Activated CD4-positive, alpha-beta memory T cell treated with anti-CD3 and anti-CD28 coated beads for 36 hours (primary cell): ENCODE data around the gene WSB2. TPM values are rescaled to one million over a fixed set of nuclear protein-coding genes. Genes with fewer than 3 reads are reported as not detected.

ENCODE experiments used
- CTCF ChIA-PET: fragments of 350-600 bp; sonication (Branson Sonifier 250); formaldehyde crosslinking; loops from one replicate; lab custom pipeline; 2021; ENCODE audit warnings: antibody characterized with exemption, inconsistent platforms; lab: Charles Lee
- POLR2A ChIA-PET: fragments of 350-600 bp; sonication (Branson Sonifier 250); formaldehyde crosslinking; loops from one replicate; lab custom pipeline; 2021; ENCODE audit warnings: antibody characterized with exemption; lab: Charles Lee
- DNase-seq: peaks from one replicate; pipeline ENCODE4 v3.0.0-alpha.2; 2020
- H3K27ac Mint-ChIP-seq: one replicate; pipeline ENCODE4 v1.8.0; 2021; ENCODE audit warnings: mixed read lengths
- H3K27me3 Mint-ChIP-seq: one replicate; pipeline ENCODE4 v1.8.0; 2021; ENCODE audit warnings: mixed read lengths
- H3K36me3 Mint-ChIP-seq: one replicate; pipeline ENCODE4 v1.8.0; 2021; ENCODE audit warnings: mixed read lengths
- H3K4me1 Mint-ChIP-seq: one replicate; pipeline ENCODE4 v1.8.0; 2021; ENCODE audit warnings: low read depth, mixed read lengths
- H3K4me3 Mint-ChIP-seq: one replicate; pipeline ENCODE4 v1.8.0; 2021; ENCODE audit warnings: mild to moderate bottlenecking, mixed read lengths
- H3K9me3 Mint-ChIP-seq: one replicate; pipeline ENCODE4 v1.8.0; 2021; ENCODE audit warnings: mixed read lengths
- intact Hi-C: fragments of 100-400 bp; cut with micrococcal nuclease; formaldehyde crosslinking; loops from one replicate; pipeline ENCODE4 v1.15.1; 2023
- total RNA-seq, 2 experiments: library from RNA; stranded (reverse); gene quantifications; one replicate each; pipeline ENCODE4 v1.2.3, GENCODE V29; 2021

The WSB2 gene
- total RNA-seq, 2 experiments from 2014 or later: 93.2 to 102 TPM

DNA sequence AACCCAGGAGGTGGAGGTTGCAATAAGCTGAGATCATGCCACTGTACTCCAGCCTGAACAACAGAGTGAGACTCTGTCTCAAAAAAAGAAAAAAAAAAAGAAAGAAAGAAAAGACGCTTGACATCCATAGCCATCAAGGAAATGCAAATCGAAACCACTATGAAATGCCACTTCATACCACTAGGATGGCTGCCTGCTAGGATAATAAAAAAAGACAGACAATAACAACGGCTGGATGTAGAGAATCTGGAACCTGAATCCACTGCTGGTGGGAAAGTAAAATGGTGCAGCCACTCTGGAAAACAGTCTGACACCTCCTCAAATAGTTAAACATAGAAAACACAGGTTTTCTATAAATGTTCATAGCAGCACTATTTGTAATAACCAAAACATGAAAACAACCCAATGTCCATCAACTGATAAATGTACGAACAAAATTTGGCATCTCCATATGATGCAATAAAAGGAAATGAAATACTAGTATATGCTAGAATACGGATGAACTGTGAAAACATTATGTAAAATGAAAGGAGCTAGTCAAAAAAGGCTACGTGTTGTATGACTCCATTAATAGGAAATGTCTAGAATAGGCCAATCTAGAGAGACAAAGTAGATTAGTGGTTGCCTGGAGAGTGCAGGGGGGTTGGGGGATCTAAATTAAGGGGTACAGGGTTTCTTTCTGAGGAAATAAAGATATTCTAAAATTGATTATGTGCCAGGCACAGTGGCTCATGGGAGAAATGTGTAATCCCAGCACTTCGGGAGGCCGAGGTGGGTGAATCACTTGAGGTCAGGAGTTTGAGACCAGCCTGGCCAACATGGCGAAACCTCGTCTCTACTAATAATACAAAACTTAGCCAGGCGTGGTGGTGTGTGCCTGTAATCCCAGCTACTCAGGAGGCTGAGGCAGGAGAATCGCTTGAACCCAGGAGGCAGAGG is 9.7 kb downstream of the WSB2 start:
- POLR2A ChIA-PET: interaction anchor here (1.1 to 1.5 kb wide), 4 partner anchors 10 to 24 kb away, joined by 4 to 9 read pairs (median 6); partner anchors contain the start of gene WSB2
- intact Hi-C loops: loop anchor here (5.0 to 10.0 kb wide), 3 partner anchors 254 to 321 kb away; partner anchors contain the start of gene TAOK3
- H3K27ac Mint-ChIP-seq: peak overlapping the region; percentile 84
- peak; percentile 55 for DNase-seq
- H3K4me1 Mint-ChIP-seq: peaks cover 58% of the 10 kb centered on the region
- CTCF ChIA-PET: interaction anchor here (0.6 to 1.8 kb wide), 7 partner anchors 9 to 327 kb away, joined by 3 to 10 read pairs (median 3); no protein-coding TSS in a partner anchor
- no peaks in the 10 kb centered on the region for H3K27me3 Mint-ChIP-seq
- H3K9me3 Mint-ChIP-seq: no peaks in the 10 kb centered on the region
- peaks cover 27% of the 10 kb centered on the region for H3K36me3 Mint-ChIP-seq
- peak overlapping the region; percentile 40 for H3K4me3 Mint-ChIP-seq

DNA sequence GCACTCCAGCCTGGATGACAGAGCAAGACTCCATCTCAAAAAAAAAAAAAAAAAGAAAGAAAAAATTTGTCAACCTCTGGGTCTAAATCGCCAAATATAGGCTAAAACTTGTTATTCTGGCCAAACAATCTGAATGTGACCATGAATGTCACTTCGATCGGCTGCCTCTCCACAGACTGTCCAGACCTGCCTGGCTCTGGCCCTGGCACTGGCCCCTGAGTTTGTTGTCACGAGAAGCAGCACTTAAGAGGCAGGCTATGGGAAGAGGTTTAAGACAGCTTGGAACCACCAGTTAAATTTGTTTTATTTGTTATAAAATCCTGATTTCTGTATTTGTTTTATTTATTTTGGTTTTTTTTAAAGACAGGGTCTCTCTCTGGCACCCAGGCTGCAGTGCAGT is 14.5 kb downstream of the WSB2 start:
- intact Hi-C loops: no loop called here
- peak overlapping the region; percentile 97 for H3K27ac Mint-ChIP-seq
- DNase-seq: no peak

DNA sequence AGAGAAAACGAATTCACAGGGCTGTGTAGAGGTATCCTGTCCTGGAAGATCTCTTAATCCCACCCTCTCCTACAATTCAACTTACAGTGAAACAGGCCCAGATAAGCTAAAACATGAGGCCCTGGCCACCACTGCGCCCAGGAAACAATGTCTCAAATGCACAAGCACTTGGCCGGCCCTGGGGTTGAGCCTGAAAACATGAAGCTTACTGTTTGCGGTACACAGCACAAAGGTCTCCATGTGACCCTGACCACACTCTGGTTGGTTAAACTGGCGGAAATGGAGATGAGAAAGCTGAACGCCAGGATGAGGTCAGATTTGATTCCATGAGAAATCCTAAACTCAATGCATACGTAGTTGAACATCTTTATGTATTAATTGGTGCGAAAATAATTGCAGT is 16.4 kb downstream of the WSB2 start:
- intact Hi-C loops: loop anchor here (1.0 to 2.0 kb wide), 3 partner anchors 8 to 16 kb away; partner anchors contain the start of gene WSB2
- ChIA-PET CTCF (interaction anchor here (0.8 to 4.4 kb wide), 6 partner anchors 9 to 332 kb away, joined by 3 to 44 read pairs (median 6); partner anchors contain the start of genes SUDS3 and WSB2), POLR2A (interaction anchor here (0.6 to 3.9 kb wide), 8 partner anchors 9 to 64 kb away, joined by 3 to 73 read pairs (median 5); partner anchors contain the start of genes RFC5 and WSB2)
- no peak for DNase-seq
- H3K27me3 Mint-ChIP-seq: no peaks in the 10 kb centered on the region
- H3K4me3 Mint-ChIP-seq: peak overlapping the region; percentile 46
- H3K36me3 Mint-ChIP-seq: peaks cover 54% of the 10 kb centered on the region
- no peaks in the 10 kb centered on the region for H3K9me3 Mint-ChIP-seq
- H3K27ac Mint-ChIP-seq: peak overlapping the region; percentile 97
- H3K4me1 Mint-ChIP-seq: peaks cover 63% of the 10 kb centered on the region

More for the DNA sequence above, 14.5 kb downstream of the WSB2 start:
- CTCF ChIA-PET: interaction anchor here (3.9 to 4.4 kb wide), 2 partner anchors 9 to 13 kb away, joined by 29 to 44 read pairs; no protein-coding TSS in a partner anchor
- Mint-ChIP-seq H3K36me3 (peaks cover 54% of the 10 kb centered on the region), H3K4me3 (no peak overlapping the region), H3K4me1 (peaks cover 66% of the 10 kb centered on the region), H3K27me3 (no peaks in the 10 kb centered on the region), H3K9me3 (no peaks in the 10 kb centered on the region)
- POLR2A ChIA-PET: interaction anchor here (0.6 to 3.9 kb wide), 4 partner anchors 8 to 121 kb away, joined by 3 to 73 read pairs (median 4); partner anchors contain the start of gene WSB2

DNA sequence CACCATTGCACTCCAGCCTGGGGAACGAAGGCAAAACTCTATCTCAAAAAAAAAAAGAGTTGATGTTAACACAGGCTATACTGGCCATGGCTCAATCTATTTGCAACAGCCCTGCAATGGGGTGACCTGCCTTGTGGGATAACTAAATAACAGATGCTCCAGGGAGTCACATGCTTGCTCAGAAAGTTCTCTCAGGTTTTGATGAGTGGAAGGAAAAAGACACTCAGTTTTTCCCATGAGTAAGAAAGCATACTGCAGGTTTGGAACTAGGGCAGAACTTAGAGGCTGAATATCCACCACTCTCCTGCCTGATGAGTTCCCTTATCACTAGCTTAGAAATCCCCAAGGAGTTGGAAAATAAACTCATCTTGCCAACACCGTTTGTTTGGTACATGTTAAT is 16.9 kb downstream of the WSB2 start:
- peak; percentile 58 for DNase-seq
- ChIA-PET POLR2A (interaction anchor here (0.7 to 3.9 kb wide), 7 partner anchors 9 to 28 kb away, joined by 3 to 73 read pairs (median 5); partner anchors contain the start of genes RFC5 and WSB2), CTCF (interaction anchor here (1.3 to 4.4 kb wide), 5 partner anchors 9 to 332 kb away, joined by 3 to 44 read pairs (median 6); partner anchors contain the start of genes SUDS3 and WSB2)
- Mint-ChIP-seq H3K4me1 (peaks cover 59% of the 10 kb centered on the region), H3K27ac (peak overlapping the region; percentile 97), H3K4me3 (peak overlapping the region; percentile 46), H3K9me3 (no peaks in the 10 kb centered on the region), H3K27me3 (no peaks in the 10 kb centered on the region), H3K36me3 (peaks cover 54% of the 10 kb centered on the region)
- intact Hi-C loops: loop anchor here (1.0 to 2.0 kb wide), 3 partner anchors 8 to 17 kb away; partner anchors contain the start of gene WSB2

DNA sequence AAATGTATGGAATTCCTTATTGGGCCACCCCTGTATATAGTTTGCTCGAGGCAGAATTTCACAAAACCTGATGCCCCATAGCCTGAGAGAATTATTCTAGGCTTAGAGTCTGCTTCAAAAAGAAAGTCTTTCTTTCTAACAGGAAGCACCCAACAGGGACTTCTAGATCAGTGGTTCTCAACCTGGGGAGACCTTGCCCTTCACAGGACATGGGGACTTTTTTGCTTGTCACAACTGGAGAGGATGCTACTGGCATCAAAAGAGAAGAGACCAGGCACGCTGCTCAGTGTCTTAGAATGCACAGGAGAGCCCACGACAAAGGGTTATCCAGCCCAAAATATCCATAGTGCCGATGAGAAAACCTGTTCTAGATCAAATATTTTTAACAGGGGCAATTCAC is 18.9 kb downstream of the WSB2 start:
- ChIA-PET CTCF (no interaction called here), POLR2A (no interaction called here)
- Mint-ChIP-seq H3K27me3 (no peaks in the 10 kb centered on the region), H3K36me3 (peaks cover 59% of the 10 kb centered on the region), H3K4me1 (peaks cover 65% of the 10 kb centered on the region), H3K27ac (peak overlapping the region; percentile 97), H3K9me3 (no peaks in the 10 kb centered on the region), H3K4me3 (no peak overlapping the region)
- intact Hi-C loops: no loop called here
- peak; percentile 41 for DNase-seq

DNA sequence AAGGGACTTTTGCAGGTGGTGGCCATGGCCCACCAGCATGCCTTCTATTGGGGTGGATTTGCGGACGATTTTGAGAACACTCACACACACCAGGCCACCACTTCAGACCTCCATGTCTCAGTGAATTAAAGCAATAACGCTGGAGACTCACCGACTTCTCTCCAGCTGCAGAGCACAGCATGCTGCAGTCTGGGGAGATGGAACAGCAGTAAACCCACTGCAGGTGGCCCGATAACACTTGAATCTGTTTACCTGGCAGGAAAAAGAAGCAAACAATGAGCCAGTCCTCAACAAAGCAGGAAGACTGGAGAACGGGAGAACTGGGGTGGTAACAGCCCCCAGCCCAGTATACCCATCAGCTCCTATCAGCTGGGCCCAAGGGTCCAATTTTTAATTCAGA is 22.8 kb downstream of the WSB2 start:
- H3K27me3 Mint-ChIP-seq: no peaks in the 10 kb centered on the region
- no peak for DNase-seq
- no peak overlapping the region for H3K4me3 Mint-ChIP-seq
- intact Hi-C loops: loop anchor here (10.0 kb wide), 1 partner anchor 1637 kb away; no protein-coding TSS in a partner anchor
- no peaks in the 10 kb centered on the region for H3K9me3 Mint-ChIP-seq
- H3K36me3 Mint-ChIP-seq: peaks cover 74% of the 10 kb centered on the region
- ChIA-PET CTCF (interaction anchor here (1.3 kb wide), 1 partner anchor 17 kb away, joined by 3 read pairs; no protein-coding TSS in a partner anchor), POLR2A (interaction anchor here (0.9 to 4.7 kb wide), 2 partner anchors 10 to 24 kb away, joined by 3 to 48 read pairs; partner anchors contain the start of gene WSB2)
- H3K27ac Mint-ChIP-seq: peak overlapping the region; percentile 67
- peaks cover 70% of the 10 kb centered on the region for H3K4me1 Mint-ChIP-seq

- POLR2A ChIA-PET: interaction anchor here (0.6 to 5.1 kb wide), 9 partner anchors 8 to 162 kb away, joined by 3 to 73 read pairs (median 5); partner anchors contain the start of genes RFC5 and WSB2
- no peaks in the 10 kb centered on the region for H3K27me3 Mint-ChIP-seq
- CTCF ChIA-PET: interaction anchor here (1.0 to 4.5 kb wide), 4 partner anchors 15 to 162 kb away, joined by 3 to 22 read pairs (median 10); no protein-coding TSS in a partner anchor
- no peaks in the 10 kb centered on the region for H3K9me3 Mint-ChIP-seq
- DNase-seq: no peak
- H3K27ac Mint-ChIP-seq: peak overlapping the region; percentile 94
- peaks cover 69% of the 10 kb centered on the region for H3K36me3 Mint-ChIP-seq
- no peak overlapping the region for H3K4me3 Mint-ChIP-seq
- H3K4me1 Mint-ChIP-seq: peaks cover 64% of the 10 kb centered on the region
- intact Hi-C loops: loop anchor here (10.0 kb wide), 1 partner anchor 1638 kb away; no protein-coding TSS in a partner anchor
These were observed 24.1 kb downstream of the WSB2 start for GRCh38 chr12:118036672-118037411.

- Mint-ChIP-seq H3K36me3 (peaks cover 68% of the 10 kb centered on the region), H3K27me3 (no peaks in the 10 kb centered on the region), H3K27ac (peak overlapping the region; percentile 94), H3K9me3 (no peaks in the 10 kb centered on the region), H3K4me1 (peaks cover 57% of the 10 kb centered on the region), H3K4me3 (peak overlapping the region; percentile 31)
- intact Hi-C loops: loop anchor here (1.0 to 10.0 kb wide), 6 partner anchors 9 to 1639 kb away; partner anchors contain the start of gene RFC5
- ChIA-PET CTCF (interaction anchor here (1.0 to 4.7 kb wide), 12 partner anchors 9 to 198 kb away, joined by 3 to 44 read pairs (median 9); partner anchors contain the start of gene RFC5), POLR2A (interaction anchor here (1.2 to 5.1 kb wide), 9 partner anchors 8 to 161 kb away, joined by 3 to 73 read pairs (median 8); partner anchors contain the start of genes PEBP1, RFC5 and WSB2)
- DNase-seq: peak; percentile 55
These were observed 25.6 kb downstream of the WSB2 start for GRCh38 chr12:118035190-118036041.

DNA sequence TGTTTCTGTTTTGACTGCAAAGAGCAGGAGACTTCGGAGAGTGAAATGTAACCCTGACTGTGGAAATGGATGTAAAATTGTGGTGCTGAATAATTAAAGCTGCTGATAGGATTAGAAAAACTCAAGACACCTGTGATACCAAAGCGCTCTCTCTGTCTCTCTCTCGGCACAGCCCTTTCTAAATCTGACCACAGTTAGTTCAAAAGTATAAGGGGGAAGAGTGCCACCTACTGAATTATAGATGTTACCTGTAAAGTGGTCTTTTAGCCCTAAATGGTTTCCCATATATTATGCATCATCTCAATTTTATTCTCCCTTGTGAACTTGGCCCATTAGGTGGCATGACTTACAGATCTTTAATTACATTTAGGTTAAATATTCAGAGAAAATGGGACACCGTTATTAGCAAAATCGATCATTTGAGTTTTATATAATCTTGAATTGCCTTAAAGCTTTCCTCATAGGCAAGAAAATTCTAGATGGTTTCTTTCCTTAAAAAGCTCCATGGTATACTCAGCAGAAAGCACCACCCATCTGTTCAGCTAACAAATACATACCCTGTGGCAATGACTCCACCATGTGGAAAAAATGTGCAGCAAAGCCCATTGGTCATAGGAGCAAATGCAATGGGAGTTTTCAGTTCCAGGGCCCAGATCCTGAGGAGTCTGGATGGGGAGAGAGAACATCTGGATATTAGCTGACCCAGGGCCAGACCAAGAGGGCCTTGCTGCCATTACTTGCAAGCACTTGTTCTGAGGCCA is 26.4 kb downstream of the WSB2 start:
- H3K9me3 Mint-ChIP-seq: no peaks in the 10 kb centered on the region
- peak overlapping the region; percentile 94 for H3K27ac Mint-ChIP-seq
- no peaks in the 10 kb centered on the region for H3K27me3 Mint-ChIP-seq
- peak overlapping the region; percentile 24 for H3K4me3 Mint-ChIP-seq
- CTCF ChIA-PET: interaction anchor here (0.9 to 4.7 kb wide), 15 partner anchors 10 to 197 kb away, joined by 3 to 44 read pairs (median 9); partner anchors contain the start of gene RFC5
- intact Hi-C loops: loop anchor here (1.0 to 10.0 kb wide), 6 partner anchors 10 to 1640 kb away; partner anchors contain the start of gene RFC5
- peaks cover 71% of the 10 kb centered on the region for H3K36me3 Mint-ChIP-seq
- DNase-seq: no peak
- H3K4me1 Mint-ChIP-seq: peaks cover 57% of the 10 kb centered on the region
- POLR2A ChIA-PET: interaction anchor here (1.4 to 5.1 kb wide), 6 partner anchors 10 to 101 kb away, joined by 6 to 73 read pairs (median 16); partner anchors contain the start of genes PEBP1, RFC5 and WSB2
